GOT3 (cell line): ENCODE data around the gene MAML3.

Source experiments
- DNase-seq: peaks from one replicate; lab custom pipeline; 2025; ENCODE audit warnings: mixed read lengths; lab: John Stamatoyannopoulos, UW

MAML3 gene

GRCh38 chr4:140003876-140004548, 150.0 kb downstream of the MAML3 start:
- DNase-seq, result no peak

- no peak for DNase-seq
Observed at GRCh38 chr4:140000232-140000631, 153.8 kb downstream of the MAML3 start.

GRCh38 chr4:139988863-139989765, 164.9 kb downstream of the MAML3 start:
- DNase-seq, result peak; percentile 4

GRCh38 chr4:139987502-139987850, 166.5 kb downstream of the MAML3 start:
- DNase-seq, result no peak

- DNase-seq, result no peak
Observed at GRCh38 chr4:139986689-139987501, 167.1 kb downstream of the MAML3 start.

GRCh38 chr4:139986106-139986505, 167.9 kb downstream of the MAML3 start:
- DNase-seq, result no peak

- no peak for DNase-seq
Observed at GRCh38 chr4:139985401-139985800, 168.6 kb downstream of the MAML3 start.

GRCh38 chr4:139984471-139984870, 169.5 kb downstream of the MAML3 start:
- DNase-seq, result no peak

- no peak for DNase-seq
Observed at GRCh38 chr4:139978692-139979091, 175.3 kb downstream of the MAML3 start.

GRCh38 chr4:139977838-139978609, 176.0 kb downstream of the MAML3 start:
- no peak for DNase-seq

GRCh38 chr4:139975830-139976272, 178.1 kb downstream of the MAML3 start:
- no peak for DNase-seq

- DNase-seq, result no peak
Observed at GRCh38 chr4:139973616-139974015, 180.4 kb downstream of the MAML3 start.

- DNase-seq, result no peak
Observed at GRCh38 chr4:139973015-139973414, 181.0 kb downstream of the MAML3 start.

GRCh38 chr4:139972305-139972704, 181.7 kb downstream of the MAML3 start:
- DNase-seq, result no peak

- no peak for DNase-seq
Observed at GRCh38 chr4:139971111-139971510, 182.9 kb downstream of the MAML3 start.

GRCh38 chr4:139969635-139970266, 184.2 kb downstream of the MAML3 start:
- no peak for DNase-seq

GRCh38 chr4:139968831-139969230, 185.2 kb downstream of the MAML3 start:
- no peak for DNase-seq

- no peak for DNase-seq
Observed at GRCh38 chr4:139966383-139966782, 187.6 kb downstream of the MAML3 start.

- DNase-seq, result no peak
Observed at GRCh38 chr4:139965789-139966188, 188.2 kb downstream of the MAML3 start.

- DNase-seq, result no peak
Observed at GRCh38 chr4:139963708-139964107, 190.3 kb downstream of the MAML3 start.

- DNase-seq, result no peak
Observed at GRCh38 chr4:139962130-139962684, 191.8 kb downstream of the MAML3 start.
